Hepatocyte (in vitro differentiated cells): ENCODE results near the gene OR5D18. TPM values are rescaled to one million over a fixed set of nuclear protein-coding genes. Genes with fewer than 3 reads are reported as not detected.

Experiments used
- DNase-seq: peaks from one replicate; pipeline ENCODE4 v3.0.0-alpha.2; 2016; ENCODE audit warnings: low spot score
- H2AFZ ChIP-seq: fragments of 200-600 bp; sonication (generic); 2 replicates; pipeline ENCODE4 v1.6.0; 2016; ENCODE audit warnings: antibody characterized with exemption, mild to moderate bottlenecking
- H3K27ac ChIP-seq: fragments of 200-600 bp; sonication (generic); 2 replicates; pipeline ENCODE4 v1.5.1; 2016; ENCODE audit warnings: mild to moderate bottlenecking
- H3K27me3 ChIP-seq: fragments of 200-600 bp; sonication (generic); 2 replicates; pipeline ENCODE4 v1.6.1; 2016
- H3K36me3 ChIP-seq: fragments of 200-600 bp; sonication (generic); replicated peaks from 2 replicates; pipeline ENCODE4 v1.5.1; 2016; ENCODE audit warnings: low read depth; ENCODE audit not compliant: insufficient read depth
- H3K4me1 ChIP-seq: fragments of 200-600 bp; sonication (generic); 2 replicates; pipeline ENCODE4 v1.5.1; 2016; ENCODE audit warnings: mild to moderate bottlenecking, moderate library complexity; ENCODE audit not compliant: insufficient read depth
- H3K4me2 ChIP-seq: fragments of 200-600 bp; sonication (generic); 2 replicates; pipeline ENCODE4 v1.6.0; 2016
- H3K4me3 ChIP-seq: fragments of 200-600 bp; sonication (generic); 2 replicates; pipeline ENCODE4 v1.5.1; 2016; ENCODE audit warnings: mild to moderate bottlenecking
- H3K79me2 ChIP-seq: fragments of 200-600 bp; sonication (generic); 2 replicates; pipeline ENCODE4 v1.6.0; 2017; ENCODE audit warnings: mild to moderate bottlenecking
- H3K9me2 ChIP-seq: fragments of 200-600 bp; sonication (generic); replicated peaks from 2 replicates; pipeline ENCODE4 v1.6.0; 2017; ENCODE audit warnings: mild to moderate bottlenecking; ENCODE audit not compliant: insufficient read depth
- H3K9me3 ChIP-seq: fragments of 200-600 bp; sonication (generic); 2 replicates; pipeline ENCODE4 v1.5.1; 2016; ENCODE audit warnings: low read depth, mild to moderate bottlenecking
- H4K20me1 ChIP-seq: fragments of 200-600 bp; sonication (generic); 2 replicates; pipeline ENCODE4 v1.6.0; 2016; ENCODE audit warnings: mild to moderate bottlenecking; ENCODE audit not compliant: insufficient read depth, poor library complexity, severe bottlenecking
- CTCF ChIP-seq: fragments of 200-600 bp; sonication (generic); IDR thresholded peaks from 2 replicates; pipeline ENCODE4 v1.5.1; 2016; ENCODE audit warnings: antibody characterized with exemption, mild to moderate bottlenecking; ENCODE audit not compliant: poor library complexity
- EZH2 ChIP-seq: fragments of 200-600 bp; sonication (generic); IDR thresholded peaks from 2 replicates; pipeline ENCODE4 v1.6.1; 2016; ENCODE audit warnings: antibody characterized with exemption, mild to moderate bottlenecking, borderline replicate concordance
- EZH2phosphoT487 ChIP-seq: fragments of 200-600 bp; sonication (generic); IDR thresholded peaks from one replicate; pipeline ENCODE4 v1.6.1; 2018; ENCODE audit warnings: antibody characterized with exemption, mild to moderate bottlenecking, low read depth, moderate library complexity; ENCODE audit not compliant: unreplicated experiment, severe bottlenecking
- WGBS: methylation state at CpG from one replicate; pipeline ENCODE4 v1.1.6; 2016; ENCODE audit warnings: low lambda C conversion rate; ENCODE audit errors: missing lambda C conversion rate; 5-methylcytosine and 5-hydroxymethylcytosine counted together
- polyA plus RNA-seq: library from polyadenylated mRNA; unstranded; fragments of >200 nt; fragmentation: Nextera tagmentation; extraction: Ambion mirVana; gene quantifications from 2 replicates; pipeline ENCODE4 v1.2.1, GENCODE V29; 2016
- total RNA-seq: library from RNA; depleted of rRNA; stranded (reverse); fragments of >200 nt; gene quantifications from 2 replicates; pipeline ENCODE4 v1.2.3, GENCODE V29; 2014

The OR5D18 gene
- total and polyA plus RNA-seq, 2 experiments from 2014 or later: not detected

DNA sequence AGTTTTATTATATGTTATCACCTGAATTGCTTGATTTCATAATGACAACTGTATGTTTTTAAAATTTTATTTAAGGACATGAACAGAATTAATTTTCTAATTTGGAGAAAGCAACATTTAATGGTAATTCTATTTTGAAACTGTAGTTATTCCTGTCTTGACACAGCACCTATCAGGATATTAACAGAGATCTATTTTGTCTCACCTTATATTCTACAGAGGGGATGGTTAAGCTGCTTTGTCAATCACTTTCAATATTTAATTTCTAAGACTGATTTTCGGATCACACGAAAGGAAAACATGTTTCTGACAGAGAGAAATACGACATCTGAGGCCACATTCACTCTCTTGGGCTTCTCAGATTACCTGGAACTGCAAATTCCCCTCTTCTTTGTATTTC is 19.0 kb downstream of the OR5D18 start, which contains the start of gene OR5D16:
OR5D16 (plus strand) TSS at position 301 of the 400 bp plus-strand sequence; CDS start at position 301, 0 bp downstream.
- H3K36me3 ChIP-seq: no peaks in the 10 kb centered on the region
- no peaks in the 10 kb centered on the region for H3K79me2 ChIP-seq
- H3K4me1 ChIP-seq: no peaks in the 10 kb centered on the region
- no peak within 1 kb of the TSS for H3K4me3 ChIP-seq
- H4K20me1 ChIP-seq: no peaks in the 10 kb centered on the region
- 49% methylated on average over 3 of the region's 3 CpGs for WGBS
- DNase-seq: no peak
- TF ChIP-seq EZH2phosphoT487 (no peak), CTCF (no peak), EZH2 (no peak)
- H3K27me3 ChIP-seq: no peaks in the 10 kb centered on the region
- H3K9me3 ChIP-seq: no peaks in the 10 kb centered on the region
- no peaks in the 10 kb centered on the region for H3K9me2 ChIP-seq
- H2AFZ ChIP-seq: no peak within 1 kb of the TSS
- no peak within 1 kb of the TSS for H3K27ac ChIP-seq
- H3K4me2 ChIP-seq: no peak within 1 kb of the TSS

DNA sequence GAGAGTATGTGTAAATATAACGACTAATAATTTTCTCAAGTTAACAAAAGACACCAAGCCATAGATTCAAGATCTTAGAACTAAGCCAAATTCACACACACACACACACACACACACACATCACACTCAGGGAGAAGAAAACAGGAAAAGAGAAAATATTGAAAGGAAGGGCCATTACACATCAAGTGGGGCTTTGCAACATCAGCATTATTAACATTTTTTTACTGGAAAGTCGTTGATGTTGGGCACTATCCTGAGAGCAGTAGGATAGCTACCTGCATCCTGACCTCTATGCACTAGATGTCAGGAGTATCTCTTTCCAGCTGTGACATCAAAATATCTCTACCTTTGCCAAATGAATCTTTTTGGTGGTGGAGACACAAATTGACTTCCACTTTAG is 28.0 kb downstream of the OR5D18 start:
- H3K27ac ChIP-seq: no peak overlapping the region
- H3K79me2 ChIP-seq: no peaks in the 10 kb centered on the region
- no peaks in the 10 kb centered on the region for H3K4me1 ChIP-seq
- DNase-seq: no peak
- no peaks in the 10 kb centered on the region for H3K36me3 ChIP-seq
- no peak for TF ChIP-seq CTCF
- TF ChIP-seq EZH2phosphoT487: no peak
- no peak for TF ChIP-seq EZH2
- H4K20me1 ChIP-seq: no peaks in the 10 kb centered on the region
- H2AFZ ChIP-seq: no peak overlapping the region
- H3K27me3 ChIP-seq: no peaks in the 10 kb centered on the region
- no peaks in the 10 kb centered on the region for H3K9me2 ChIP-seq
- 38% methylated on average over 2 of the region's 2 CpGs for WGBS
- H3K9me3 ChIP-seq: peaks cover 11% of the 10 kb centered on the region
- no peak overlapping the region for H3K4me3 ChIP-seq
- H3K4me2 ChIP-seq: no peak overlapping the region

DNA sequence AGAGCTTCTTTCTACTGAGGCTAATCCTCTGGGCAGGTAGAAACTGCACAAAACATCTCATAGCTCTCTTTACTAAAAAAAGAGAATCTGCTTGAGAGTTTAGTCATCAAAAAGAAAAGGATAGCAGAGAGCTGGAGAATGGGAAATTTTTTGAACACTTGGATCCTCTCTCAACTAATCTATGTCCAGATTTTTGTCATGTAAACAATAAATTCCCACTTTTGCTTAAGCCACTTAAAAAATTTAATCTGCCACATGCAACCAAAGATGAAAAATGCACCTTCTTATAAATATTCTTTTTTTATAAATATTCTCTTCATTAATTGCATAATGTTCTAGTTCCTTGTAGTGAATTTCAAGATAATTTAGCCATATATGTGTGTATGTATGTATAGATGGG is 29.6 kb downstream of the OR5D18 start:
- no peak for DNase-seq
- Histone ChIP-seq H3K9me2 (no peaks in the 10 kb centered on the region), H3K79me2 (no peaks in the 10 kb centered on the region), H3K4me1 (no peaks in the 10 kb centered on the region), H2AFZ (no peak overlapping the region), H3K4me2 (no peak overlapping the region), H3K27ac (no peak overlapping the region), H3K36me3 (no peaks in the 10 kb centered on the region), H3K9me3 (peaks cover 11% of the 10 kb centered on the region), H3K4me3 (no peak overlapping the region), H4K20me1 (no peaks in the 10 kb centered on the region), H3K27me3 (no peaks in the 10 kb centered on the region)
- TF ChIP-seq EZH2phosphoT487 (no peak), CTCF (no peak), EZH2 (no peak)

DNA sequence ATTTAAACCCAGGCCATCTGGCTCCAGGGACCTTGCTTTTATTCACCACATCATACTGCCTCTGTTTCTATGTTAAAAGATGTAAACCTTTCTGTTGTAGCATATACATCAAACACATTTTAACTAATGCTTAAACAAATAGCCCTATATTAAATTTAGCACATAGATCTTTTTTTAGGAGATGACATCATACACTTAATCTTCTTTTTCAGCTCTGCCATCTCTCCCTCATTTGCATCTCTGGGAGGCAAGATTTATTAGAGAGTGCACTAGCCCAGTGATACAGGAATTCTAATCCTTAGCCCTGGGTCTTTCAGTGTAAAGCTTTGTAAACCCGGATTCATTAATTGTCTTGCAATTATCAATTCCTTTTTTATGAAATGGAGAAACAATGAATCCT is 32.7 kb downstream of the OR5D18 start:
- H2AFZ ChIP-seq: no peak overlapping the region
- H3K4me3 ChIP-seq: no peak overlapping the region
- H4K20me1 ChIP-seq: no peaks in the 10 kb centered on the region
- TF ChIP-seq EZH2phosphoT487 (no peak), EZH2 (no peak), CTCF (no peak)
- H3K9me2 ChIP-seq: no peaks in the 10 kb centered on the region
- WGBS: 68% methylated on average over 1 of the region's 1 CpG
- H3K27me3 ChIP-seq: no peaks in the 10 kb centered on the region
- no peaks in the 10 kb centered on the region for H3K36me3 ChIP-seq
- H3K9me3 ChIP-seq: peaks cover under 1% of the 10 kb centered on the region
- H3K27ac ChIP-seq: no peak overlapping the region
- no peak overlapping the region for H3K4me2 ChIP-seq
- H3K4me1 ChIP-seq: no peaks in the 10 kb centered on the region
- no peak for DNase-seq
- H3K79me2 ChIP-seq: no peaks in the 10 kb centered on the region
